ENCODE results near the gene ELMO2.

ELMO2 gene

GRCh38 chr20:46361381-46361780, 45.0 kb downstream of the ELMO2 start:
- TF ChIP-seq ZFX (IDR thresholded peaks at IDR 0.05; ENCODE audit: borderline replicate concordance) (no peak), CTCF (IDR thresholded peaks at IDR 0.05) (no peak)
- H3K27ac ChIP-seq, result no peak overlapping the region

- no peak overlapping the region for H3K27ac ChIP-seq
- no peak for TF ChIP-seq ZFX (IDR thresholded peaks at IDR 0.05; ENCODE audit: borderline replicate concordance)
- TF ChIP-seq CTCF (IDR thresholded peaks at IDR 0.05), result no peak
Measured at GRCh38 chr20:46359233-46359751, 47.1 kb downstream of the ELMO2 start.

GRCh38 chr20:46358346-46359058, 47.9 kb downstream of the ELMO2 start:
- H3K27ac ChIP-seq, result no peak overlapping the region
- TF ChIP-seq ZFX (IDR thresholded peaks at IDR 0.05; ENCODE audit: borderline replicate concordance) (no peak), CTCF (IDR thresholded peaks at IDR 0.05) (no peak)

- TF ChIP-seq CTCF (IDR thresholded peaks at IDR 0.05) (no peak), ZFX (IDR thresholded peaks at IDR 0.05; ENCODE audit: borderline replicate concordance) (no peak)
- no peak overlapping the region for H3K27ac ChIP-seq
Measured at GRCh38 chr20:46357030-46357514, 49.3 kb downstream of the ELMO2 start.

- no peak overlapping the region for H3K27ac ChIP-seq
- TF ChIP-seq ZFX (IDR thresholded peaks at IDR 0.05; ENCODE audit: borderline replicate concordance) (no peak), CTCF (IDR thresholded peaks at IDR 0.05) (no peak)
Measured at GRCh38 chr20:46356195-46357029, 50.0 kb downstream of the ELMO2 start.

- no peak overlapping the region for H3K27ac ChIP-seq
- TF ChIP-seq ZFX (IDR thresholded peaks at IDR 0.05; ENCODE audit: borderline replicate concordance) (no peak), CTCF (IDR thresholded peaks at IDR 0.05) (no peak)
Measured at GRCh38 chr20:46355778-46356177, 50.6 kb downstream of the ELMO2 start.

Data from 22Rv1 (cell line).